GM23338 (cell line): ENCODE data around the gene KRTAP9-2. TPM values are rescaled to one million over a fixed set of nuclear protein-coding genes. Genes with fewer than 3 reads are reported as not detected.

Experiments
- ATAC-seq: fragments of 200-7000 bp; cut with Tn5 transposase; 3 replicates; pipeline ENCODE4 v1.9.1; 2020
- DNase-seq: peaks from one replicate; pipeline ENCODE4 v3.0.0-alpha.2; 2015; ENCODE audit warnings: low spot score
- H2AFZ ChIP-seq: fragments of 200-600 bp; sonication (generic); 2 replicates; pipeline ENCODE4 v1.8.0; 2016; ENCODE audit warnings: antibody characterized with exemption, mild to moderate bottlenecking, moderate library complexity
- H3F3A ChIP-seq: fragments of 200-600 bp; sonication (generic); replicated peaks from 2 replicates; pipeline ENCODE4 v1.8.0; 2017; ENCODE audit warnings: antibody characterized with exemption, mixed run types, low read depth
- H3K27ac ChIP-seq: fragments of 200-600 bp; sonication (generic); 2 replicates; pipeline ENCODE4 v1.6.1; 2016; ENCODE audit warnings: low read depth
- H3K27me3 ChIP-seq: fragments of 200-600 bp; sonication (generic); 2 replicates; pipeline ENCODE4 v1.8.0; 2016; ENCODE audit warnings: mild to moderate bottlenecking, mixed run types, moderate library complexity; ENCODE audit not compliant: insufficient read depth
- H3K36me3 ChIP-seq: fragments of 200-600 bp; sonication (generic); 2 replicates; pipeline ENCODE4 v1.8.0; 2016; ENCODE audit warnings: mild to moderate bottlenecking; ENCODE audit not compliant: insufficient read depth
- H3K4me1 ChIP-seq: fragments of 200-600 bp; sonication (generic); 2 replicates; pipeline ENCODE4 v1.8.0; 2016; ENCODE audit warnings: mild to moderate bottlenecking, moderate library complexity; ENCODE audit not compliant: insufficient read depth
- H3K4me2 ChIP-seq: fragments of 200-600 bp; sonication (generic); 2 replicates; pipeline ENCODE4 v1.7.1; 2017; ENCODE audit warnings: mixed run types
- H3K4me3 ChIP-seq: fragments of 200-600 bp; sonication (generic); 2 replicates; pipeline ENCODE4 v1.6.1; 2016; ENCODE audit warnings: mixed run types
- H3K79me2 ChIP-seq: fragments of 200-600 bp; sonication (generic); replicated peaks from 2 replicates; pipeline ENCODE4 v1.8.0; 2017; ENCODE audit warnings: mild to moderate bottlenecking; ENCODE audit not compliant: insufficient read depth
- H3K9me2 ChIP-seq: fragments of 200-600 bp; sonication (generic); 2 replicates; pipeline ENCODE4 v1.8.0; 2017; ENCODE audit not compliant: insufficient read depth
- H4K20me1 ChIP-seq: fragments of 200-600 bp; sonication (generic); replicated peaks from 2 replicates; pipeline ENCODE4 v1.8.0; 2017; ENCODE audit warnings: mild to moderate bottlenecking; ENCODE audit not compliant: insufficient read depth
- H3K27ac Mint-ChIP-seq: 2 replicates; pipeline ENCODE4 v1.8.0; 2020; ENCODE audit warnings: inconsistent platforms, mild to moderate bottlenecking, moderate library complexity, mixed read lengths
- H3K27me3 Mint-ChIP-seq: 3 replicates; pipeline ENCODE4 v1.8.0; 2022; ENCODE audit warnings: low read depth, mild to moderate bottlenecking, moderate library complexity, mixed read lengths, inconsistent platforms; ENCODE audit not compliant: insufficient read depth, poor library complexity
- H3K36me3 Mint-ChIP-seq: 3 replicates; pipeline ENCODE4 v1.8.0; 2021; ENCODE audit warnings: low read depth, mild to moderate bottlenecking, inconsistent platforms, moderate library complexity, mixed read lengths
- H3K4me1 Mint-ChIP-seq: 3 replicates; pipeline ENCODE4 v1.8.0; 2020; ENCODE audit warnings: mild to moderate bottlenecking, inconsistent platforms, mixed read lengths
- H3K4me3 Mint-ChIP-seq: 3 replicates; pipeline ENCODE4 v1.8.0; 2021; ENCODE audit warnings: moderate library complexity, mild to moderate bottlenecking, inconsistent platforms, mixed read lengths
- H3K9me3 Mint-ChIP-seq: 3 replicates; pipeline ENCODE4 v1.8.0; 2020; ENCODE audit warnings: moderate library complexity, mild to moderate bottlenecking, inconsistent platforms, mixed read lengths
- CREB1 ChIP-seq: fragments of 250-450 bp; sonication (Bioruptor Pico); IDR thresholded peaks from 2 replicates; pipeline ENCODE4 v1.5.0; 2020; ENCODE audit warnings: low read depth, mild to moderate bottlenecking, moderate library complexity
- EZH2 ChIP-seq: fragments of 200-600 bp; sonication (generic); IDR thresholded peaks from one replicate; pipeline ENCODE4 v1.8.0; 2017; ENCODE audit warnings: antibody characterized with exemption, mild to moderate bottlenecking, low read depth; ENCODE audit not compliant: unreplicated experiment
- EZH2phosphoT487 ChIP-seq: fragments of 200-600 bp; sonication (generic); IDR thresholded peaks from one replicate; pipeline ENCODE4 v1.8.1; 2018; ENCODE audit warnings: antibody characterized with exemption; ENCODE audit not compliant: unreplicated experiment
- JUNB ChIP-seq: IDR thresholded peaks from one replicate; pipeline ENCODE4 v1.6.1; 2016; ENCODE audit warnings: antibody characterized with exemption; ENCODE audit not compliant: unreplicated experiment
- NANOG ChIP-seq: IDR thresholded peaks from 2 replicates; pipeline ENCODE4 v1.6.1; 2016; ENCODE audit warnings: antibody characterized with exemption, borderline replicate concordance
- POLR2AphosphoS5 ChIP-seq: IDR thresholded peaks from 2 replicates; pipeline ENCODE4 v1.6.1; 2016; ENCODE audit warnings: antibody characterized with exemption, low read depth
- REST ChIP-seq: IDR thresholded peaks from one replicate; pipeline ENCODE4 v1.6.1; 2018; ENCODE audit warnings: antibody characterized with exemption; ENCODE audit not compliant: unreplicated experiment
- STAT1 ChIP-seq: IDR thresholded peaks from one replicate; pipeline ENCODE4 v1.6.1; 2016; ENCODE audit warnings: antibody characterized with exemption; ENCODE audit not compliant: unreplicated experiment
- ZNF114 ChIP-seq: fragments of 250-450 bp; sonication (Bioruptor Pico); IDR thresholded peaks from 2 replicates; pipeline ENCODE4 v1.5.0; 2020; ENCODE audit warnings: mild to moderate bottlenecking, moderate library complexity
- ZNF331 ChIP-seq: fragments of 250-450 bp; sonication (Bioruptor Pico); IDR thresholded peaks from 2 replicates; pipeline ENCODE4 v1.5.0; 2020; ENCODE audit warnings: low read depth, mild to moderate bottlenecking, moderate library complexity
- ZNF462 ChIP-seq: fragments of 250-450 bp; sonication (Bioruptor Pico); IDR thresholded peaks from 2 replicates; pipeline ENCODE4 v1.5.0; 2020; ENCODE audit warnings: mild to moderate bottlenecking, moderate library complexity
- polyA plus RNA-seq: library from polyadenylated mRNA; unstranded; fragments of >200 nt; fragmentation: Nextera tagmentation; extraction: Ambion mirVana; gene quantifications from 2 replicates; pipeline ENCODE4 v1.2.1, GENCODE V29; 2016
- total RNA-seq: library from RNA; depleted of rRNA; stranded (reverse); fragments of >200 nt; shearing (Covaris generic); gene quantifications from 2 replicates; pipeline ENCODE4 v1.2.3, GENCODE V29; 2014
- TF ChIP-seq, protein P1 (sequence below), 2 experiments: fragments of 200-600 bp in 1 of 2; sonication (generic) in 1 of 2; conservative IDR thresholded peaks; 2 replicates each; pipeline versions ENCODE4 v1.5.1 to v1.6.1; 2016 to 2017; ENCODE audit warnings: antibody characterized with exemption in 2 of 2, low read depth in 2 of 2, mild to moderate bottlenecking in 2 of 2, moderate library complexity in 1 of 2

KRTAP9-2 gene
- total and polyA plus RNA-seq, 2 experiments from 2014 or later: not detected

- Histone ChIP-seq H3K27ac (no peak overlapping the region), H3K79me2 (no peaks in the 10 kb centered on the region), H3K4me1 (no peaks in the 10 kb centered on the region), H3K4me2 (no peak overlapping the region), H3K36me3 (no peaks in the 10 kb centered on the region), H2AFZ (no peak overlapping the region), H3K4me3 (no peak overlapping the region), H3F3A (no peaks in the 10 kb centered on the region), H4K20me1 (no peaks in the 10 kb centered on the region), H3K9me2 (peaks cover 3% of the 10 kb centered on the region), H3K27me3 (no peaks in the 10 kb centered on the region)
- Mint-ChIP-seq H3K27ac (no peak overlapping the region), H3K9me3 (no peaks in the 10 kb centered on the region; the same call in 2 of the 3 replicates), H3K4me1 (no peaks in the 10 kb centered on the region), H3K27me3 (peaks cover 4% of the 10 kb centered on the region), H3K4me3 (no peak overlapping the region), H3K36me3 (no peaks in the 10 kb centered on the region)
- ATAC-seq: no peak
- no peak for TF ChIP-seq ZNF462 (CRISPR knock-in tag)
- no peak for TF ChIP-seq POLR2AphosphoS5
- TF ChIP-seq NANOG: no peak
- TF ChIP-seq ZNF331 (CRISPR knock-in tag): no peak
- no peak for TF ChIP-seq REST
- no peak for TF ChIP-seq CREB1
- TF ChIP-seq, protein P1, sequence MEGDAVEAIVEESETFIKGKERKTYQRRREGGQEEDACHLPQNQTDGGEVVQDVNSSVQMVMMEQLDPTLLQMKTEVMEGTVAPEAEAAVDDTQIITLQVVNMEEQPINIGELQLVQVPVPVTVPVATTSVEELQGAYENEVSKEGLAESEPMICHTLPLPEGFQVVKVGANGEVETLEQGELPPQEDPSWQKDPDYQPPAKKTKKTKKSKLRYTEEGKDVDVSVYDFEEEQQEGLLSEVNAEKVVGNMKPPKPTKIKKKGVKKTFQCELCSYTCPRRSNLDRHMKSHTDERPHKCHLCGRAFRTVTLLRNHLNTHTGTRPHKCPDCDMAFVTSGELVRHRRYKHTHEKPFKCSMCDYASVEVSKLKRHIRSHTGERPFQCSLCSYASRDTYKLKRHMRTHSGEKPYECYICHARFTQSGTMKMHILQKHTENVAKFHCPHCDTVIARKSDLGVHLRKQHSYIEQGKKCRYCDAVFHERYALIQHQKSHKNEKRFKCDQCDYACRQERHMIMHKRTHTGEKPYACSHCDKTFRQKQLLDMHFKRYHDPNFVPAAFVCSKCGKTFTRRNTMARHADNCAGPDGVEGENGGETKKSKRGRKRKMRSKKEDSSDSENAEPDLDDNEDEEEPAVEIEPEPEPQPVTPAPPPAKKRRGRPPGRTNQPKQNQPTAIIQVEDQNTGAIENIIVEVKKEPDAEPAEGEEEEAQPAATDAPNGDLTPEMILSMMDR (conservative IDR thresholded peaks at IDR 0.05; ENCODE audit: low read depth in 2 of 2): no peak
- TF ChIP-seq EZH2phosphoT487: no peak
- TF ChIP-seq EZH2: no peak
- TF ChIP-seq ZNF114 (CRISPR knock-in tag): no peak
- no peak for TF ChIP-seq JUNB
- TF ChIP-seq STAT1: no peak
- no peak for DNase-seq
Observed at GRCh38 chr17:41263212-41263611, 36.8 kb downstream of the KRTAP9-2 start.
